ENCODE data around the gene UVRAG. TPM values are rescaled to one million over a fixed set of nuclear protein-coding genes. Genes with fewer than 3 reads are reported as not detected.

The UVRAG gene
- total RNA-seq, 2 experiments from 2014 or later, result 16.5 to 19.5 TPM

DNA sequence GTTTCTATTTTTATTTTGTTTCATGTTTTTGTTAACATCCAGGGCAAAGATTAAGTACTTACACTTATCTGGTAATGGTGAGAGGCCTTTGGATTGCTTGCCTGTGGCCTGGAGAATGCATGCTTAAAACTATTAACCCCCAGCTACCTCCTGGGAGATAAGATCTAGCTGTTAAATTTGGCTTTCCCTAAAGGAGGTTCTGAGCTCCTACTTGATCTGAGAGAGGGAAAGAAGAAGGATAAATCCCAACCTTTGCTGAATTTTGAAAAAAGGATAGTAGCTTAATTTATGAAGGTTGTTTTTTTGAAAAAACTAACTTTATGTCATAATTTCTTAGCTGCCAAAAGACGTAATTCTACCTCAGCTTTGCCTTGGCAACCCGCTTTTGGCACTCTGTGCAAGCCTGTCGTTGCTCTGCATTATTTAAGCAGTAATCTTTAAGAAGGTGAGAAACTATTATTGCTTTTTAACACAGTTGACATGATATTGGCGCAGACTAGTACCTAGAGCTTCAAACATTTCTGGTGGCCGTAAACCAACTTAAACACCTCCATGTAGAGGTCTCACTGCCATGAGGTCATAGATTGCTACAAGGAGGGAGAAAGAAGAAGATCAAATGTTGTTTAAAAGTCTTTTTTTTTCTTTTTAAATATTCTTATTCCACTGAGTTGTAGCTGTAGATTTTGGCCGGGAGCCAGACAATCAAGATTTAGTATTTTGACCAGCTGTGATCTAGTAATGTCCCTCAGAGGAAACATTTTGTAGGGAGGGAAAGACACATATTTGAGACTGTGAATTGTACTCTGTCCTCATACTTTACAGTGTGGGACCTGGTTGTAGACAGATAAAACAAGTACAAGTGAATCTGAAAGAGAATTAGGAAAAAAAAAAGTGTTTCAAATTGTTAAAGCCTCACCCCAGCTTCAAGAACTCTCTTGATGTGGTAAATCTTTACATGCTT lies 316.9 kb downstream of the UVRAG start:
- Histone ChIP-seq H3K27me3 (ENCODE audit: control insufficient read depth in 1 of 2, insufficient read depth in 2 of 2, low read length in 2 of 2) (no peaks in the 10 kb centered on the region), H3K4me1 (ENCODE audit: insufficient read depth, low read length) (peaks cover 10% of the 10 kb centered on the region), H3K36me3 (ENCODE audit: insufficient read depth, low read length) (peaks cover 4% of the 10 kb centered on the region), H3K27ac (ENCODE audit: low read depth in 1 of 2, low read length in 2 of 2) (no peak overlapping the region), H3K4me3 (ENCODE audit: low read length) (no peak overlapping the region), H3K9me3 (ENCODE audit: control insufficient read depth in 1 of 2, insufficient read depth in 1 of 2, low read length in 2 of 2) (no peaks in the 10 kb centered on the region)
- ChIA-PET POLR2A (interaction anchor here (0.8 kb wide), 1 partner anchor 12 kb away, joined by 3 read pairs; no protein-coding TSS in a partner anchor), CTCF (interaction anchor here (1.3 kb wide), 1 partner anchor 20 kb away, joined by 4 read pairs; no protein-coding TSS in a partner anchor)
- no peak for TF ChIP-seq CTCF (IDR thresholded peaks at IDR 0.05)
- no peak for DNase-seq
- Mint-ChIP-seq H3K27ac (peak overlapping the region; percentile 1), H3K9me3 (no peaks in the 10 kb centered on the region), H3K4me3 (no peak overlapping the region), H3K4me1 (ENCODE audit: low read depth) (peaks cover 41% of the 10 kb centered on the region), H3K27me3 (no peaks in the 10 kb centered on the region), H3K36me3 (ENCODE audit: low read depth) (peaks cover 20% of the 10 kb centered on the region)
- intact Hi-C loops (cut with DNase I, micrococcal nuclease), result no loop called here
- ATAC-seq (ENCODE audit: poor library complexity), result no peak

- Histone ChIP-seq H3K27ac (ENCODE audit: low read depth in 1 of 2, low read length in 2 of 2) (no peak overlapping the region), H3K9me3 (ENCODE audit: control insufficient read depth in 1 of 2, insufficient read depth in 1 of 2, low read length in 2 of 2) (no peaks in the 10 kb centered on the region), H3K4me1 (ENCODE audit: insufficient read depth, low read length) (peaks cover 10% of the 10 kb centered on the region), H3K4me3 (ENCODE audit: low read length) (no peak overlapping the region), H3K36me3 (ENCODE audit: insufficient read depth, low read length) (peaks cover 6% of the 10 kb centered on the region), H3K27me3 (ENCODE audit: control insufficient read depth in 1 of 2, insufficient read depth in 2 of 2, low read length in 2 of 2) (no peaks in the 10 kb centered on the region)
- Mint-ChIP-seq H3K27me3 (no peaks in the 10 kb centered on the region), H3K9me3 (no peaks in the 10 kb centered on the region), H3K36me3 (ENCODE audit: low read depth) (peaks cover 23% of the 10 kb centered on the region), H3K4me1 (ENCODE audit: low read depth) (peaks cover 33% of the 10 kb centered on the region), H3K4me3 (no peak overlapping the region), H3K27ac (no peak overlapping the region)
- ATAC-seq (ENCODE audit: poor library complexity), result no peak
- CTCF ChIA-PET, result interaction anchor here (0.6 kb wide), 1 partner anchor 27 kb away, joined by 4 read pairs; no protein-coding TSS in a partner anchor
- intact Hi-C loops (cut with DNase I, micrococcal nuclease), result no loop called here
- no peak for DNase-seq
- POLR2A ChIA-PET, result no interaction called here
- no peak for TF ChIP-seq CTCF (IDR thresholded peaks at IDR 0.05)
Observed at GRCh38 chr11:76134239-76134638, 319.2 kb downstream of the UVRAG start.

DNA sequence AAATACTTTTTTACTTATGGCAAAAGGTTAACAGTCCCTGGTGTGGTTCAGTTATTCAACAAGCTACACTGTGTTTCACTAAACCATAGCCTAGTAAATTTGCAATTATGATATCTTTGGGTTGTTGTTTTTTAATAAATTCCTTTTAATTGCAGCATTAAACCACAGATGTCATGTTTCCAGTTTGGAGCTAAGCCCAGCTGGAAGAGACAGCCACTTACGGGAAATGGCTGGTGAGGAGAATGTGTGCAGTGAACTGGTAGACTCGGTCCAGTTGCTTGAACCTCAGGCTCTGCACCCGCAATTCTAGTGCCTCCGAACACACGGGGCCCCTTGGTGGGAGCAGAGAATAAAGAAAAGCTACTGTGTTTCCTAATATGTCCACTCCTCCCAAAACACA lies 320.5 kb downstream of the UVRAG start:
- no peak overlapping the region for H3K4me3 ChIP-seq (ENCODE audit: low read length)
- no peak overlapping the region for H3K27ac ChIP-seq (ENCODE audit: low read depth in 1 of 2, low read length in 2 of 2)
- DNase-seq, result no peak
- H3K27me3 ChIP-seq (ENCODE audit: control insufficient read depth in 1 of 2, insufficient read depth in 2 of 2, low read length in 2 of 2), result no peaks in the 10 kb centered on the region
- Mint-ChIP-seq H3K27me3 (no peaks in the 10 kb centered on the region), H3K36me3 (ENCODE audit: low read depth) (peaks cover 23% of the 10 kb centered on the region), H3K4me1 (ENCODE audit: low read depth) (peaks cover 22% of the 10 kb centered on the region), H3K9me3 (no peaks in the 10 kb centered on the region), H3K4me3 (no peak overlapping the region), H3K27ac (no peak overlapping the region)
- POLR2A ChIA-PET, result no interaction called here
- H3K4me1 ChIP-seq (ENCODE audit: insufficient read depth, low read length), result peaks cover 10% of the 10 kb centered on the region
- H3K36me3 ChIP-seq (ENCODE audit: insufficient read depth, low read length), result peaks cover 9% of the 10 kb centered on the region
- CTCF ChIA-PET, result interaction anchor here (0.8 kb wide), 1 partner anchor 17 kb away, joined by 3 read pairs; no protein-coding TSS in a partner anchor
- no peak for ATAC-seq (ENCODE audit: poor library complexity)
- TF ChIP-seq CTCF (IDR thresholded peaks at IDR 0.05), result no peak
- intact Hi-C loops (cut with DNase I, micrococcal nuclease), result no loop called here
- no peaks in the 10 kb centered on the region for H3K9me3 ChIP-seq (ENCODE audit: control insufficient read depth in 1 of 2, insufficient read depth in 1 of 2, low read length in 2 of 2)

All from CD4-positive, alpha-beta T cell (primary cell).